ENCODE measurements around the gene TCEA2. TPM values are rescaled to one million over a fixed set of nuclear protein-coding genes. Genes with fewer than 3 reads are reported as not detected.

The TCEA2 gene
- total and polyA plus RNA-seq, 9 of the 15 experiments (the other 6 are each of a cell fraction or from before 2014, with no cell fraction given) = 1.4 to 28.7 (median 5.4) TPM

DNA sequence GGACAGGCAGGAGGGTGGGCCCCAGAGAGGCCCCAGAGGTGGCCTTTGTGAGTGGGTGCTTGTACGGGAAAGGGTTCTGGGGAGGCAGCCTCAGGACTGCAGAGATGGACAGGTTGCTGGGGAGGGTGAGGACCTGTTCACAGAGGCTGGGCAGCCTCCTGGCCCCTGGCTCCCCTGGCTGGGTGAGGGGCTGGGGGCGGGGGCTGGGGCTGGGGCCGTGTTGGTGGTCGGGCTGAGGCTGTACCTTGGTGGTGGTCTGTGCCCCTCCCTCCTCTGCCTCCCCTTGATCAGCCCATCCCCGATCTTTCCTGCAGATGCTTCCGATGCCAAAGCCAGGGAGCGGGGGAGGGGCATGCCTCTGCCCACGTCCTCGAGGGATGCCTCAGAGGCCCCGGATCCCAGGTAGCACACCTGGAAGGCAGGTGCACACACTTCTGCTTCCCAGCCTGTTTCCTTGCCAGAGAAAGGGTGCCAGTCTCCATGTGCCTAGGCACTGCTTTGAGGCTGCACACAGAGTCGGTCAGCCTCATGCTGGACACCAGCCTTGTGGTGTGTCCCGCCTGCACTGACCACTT lies 4.8 kb downstream of the TCEA2 start:
- TF ChIP-seq BCOR (IDR thresholded peaks at IDR 0.05) = no peak
- no peak for TF ChIP-seq ZNF23 (CRISPR knock-in tag; IDR thresholded peaks at IDR 0.05)
- TF ChIP-seq XRCC4 (IDR thresholded peaks at IDR 0.05; ENCODE audit: extremely low read depth, insufficient read depth, insufficient read length) = no peak
- TF ChIP-seq, protein P1, sequence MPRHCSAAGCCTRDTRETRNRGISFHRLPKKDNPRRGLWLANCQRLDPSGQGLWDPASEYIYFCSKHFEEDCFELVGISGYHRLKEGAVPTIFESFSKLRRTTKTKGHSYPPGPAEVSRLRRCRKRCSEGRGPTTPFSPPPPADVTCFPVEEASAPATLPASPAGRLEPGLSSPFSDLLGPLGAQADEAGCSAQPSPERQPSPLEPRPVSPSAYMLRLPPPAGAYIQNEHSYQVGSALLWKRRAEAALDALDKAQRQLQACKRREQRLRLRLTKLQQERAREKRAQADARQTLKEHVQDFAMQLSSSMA (CRISPR knock-in tag; IDR thresholded peaks at IDR 0.05) = no peak
- no peak for TF ChIP-seq ATF7 (IDR thresholded peaks at IDR 0.05)
- TF ChIP-seq CEBPB (tag; IDR thresholded peaks at IDR 0.05) = no peak
- TF ChIP-seq, protein P2, sequence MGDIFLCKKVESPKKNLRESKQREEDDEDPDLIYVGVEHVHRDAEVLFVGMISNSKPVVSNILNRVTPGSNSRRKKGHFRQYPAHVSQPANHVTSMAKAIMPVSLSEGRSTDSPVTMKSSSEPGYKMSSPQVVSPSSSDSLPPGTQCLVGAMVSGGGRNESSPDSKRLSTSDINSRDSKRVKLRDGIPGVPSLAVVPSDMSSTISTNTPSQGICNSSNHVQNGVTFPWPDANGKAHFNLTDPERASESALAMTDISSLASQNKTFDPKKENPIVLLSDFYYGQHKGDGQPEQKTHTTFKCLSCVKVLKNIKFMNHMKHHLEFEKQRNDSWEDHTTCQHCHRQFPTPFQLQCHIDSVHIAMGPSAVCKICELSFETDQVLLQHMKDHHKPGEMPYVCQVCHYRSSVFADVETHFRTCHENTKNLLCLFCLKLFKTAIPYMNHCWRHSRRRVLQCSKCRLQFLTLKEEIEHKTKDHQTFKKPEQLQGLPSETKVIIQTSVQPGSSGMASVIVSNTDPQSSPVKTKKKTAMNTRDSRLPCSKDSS (IDR thresholded peaks at IDR 0.05; ENCODE audit: low read depth, partially characterized antibody) = no peak
- TF ChIP-seq STAT5B (CRISPR knock-in tag; IDR thresholded peaks at IDR 0.05) = no peak
- no peak for TF ChIP-seq NUFIP1 (IDR thresholded peaks at IDR 0.05; ENCODE audit: partially characterized antibody)
- TF ChIP-seq SAFB2 (IDR thresholded peaks at IDR 0.05; ENCODE audit: borderline replicate concordance, low read depth, low read length, severe bottlenecking) = no peak
- no peak for TF ChIP-seq ZZZ3 (IDR thresholded peaks at IDR 0.05)
- TF ChIP-seq, protein P3, sequence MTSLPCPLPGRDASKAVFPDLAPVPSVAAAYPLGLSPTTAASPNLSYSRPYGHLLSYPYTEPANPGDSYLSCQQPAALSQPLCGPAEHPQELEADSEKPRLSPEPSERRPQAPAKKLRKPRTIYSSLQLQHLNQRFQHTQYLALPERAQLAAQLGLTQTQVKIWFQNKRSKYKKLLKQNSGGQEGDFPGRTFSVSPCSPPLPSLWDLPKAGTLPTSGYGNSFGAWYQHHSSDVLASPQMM (CRISPR knock-in tag; IDR thresholded peaks at IDR 0.05) = no peak
- TF ChIP-seq ASH1L (IDR thresholded peaks at IDR 0.05; ENCODE audit: borderline replicate concordance, low read depth, partially characterized antibody) = no peak
- ChIA-PET POLR2A (interaction anchor here (0.6 to 1.0 kb wide), 2 partner anchors 9 to 18 kb away, joined by 4 to 5 read pairs; no protein-coding TSS in a partner anchor), CTCF (ENCODE audit: low intra/inter-chr PET ratio) (no interaction called here)
- Histone ChIP-seq H3K4me1 (replicated peaks in 1 of 2; ENCODE audit: control insufficient read depth in 2 of 2, insufficient read depth in 2 of 2, low read length in 2 of 2) (peaks cover 30 to 95% of the 10 kb centered on the region in 2 experiments), H3K9me3 (replicated peaks; ENCODE audit: control insufficient read depth, insufficient read depth, low read depth, low read length) (no peaks in the 10 kb centered on the region), H3K4me3 (no peak overlapping the region), H3K27me3 (ENCODE audit: control insufficient read depth in 2 of 2, insufficient read depth in 2 of 2, low read length in 2 of 2) (no peaks in the 10 kb centered on the region), H3K4me2 (ENCODE audit: insufficient read depth, low read length) (no peak overlapping the region), H2AFZ (ENCODE audit: low read depth, low read length) (no peak overlapping the region), H4K20me1 (replicated peaks; ENCODE audit: control insufficient read depth, insufficient read depth, low read length) (no peaks in the 10 kb centered on the region), H3K9me1 (ENCODE audit: control insufficient read depth, insufficient read depth, low read length) (peaks cover 3% of the 10 kb centered on the region), H3K79me2 (ENCODE audit: control insufficient read depth, insufficient read depth, low read length) (peaks cover 4% of the 10 kb centered on the region; the same call in 2 of the 3 replicates), H3K36me3 (ENCODE audit: control insufficient read depth, insufficient read depth, low read length) (no peaks in the 10 kb centered on the region), H3K9ac (ENCODE audit: insufficient read depth in 1 of 2, low read depth in 2 of 2, low read length in 2 of 2) (peak overlapping the region in 1 of 2 experiments; percentile 76; a peak in 1 of 4 replicates), H3K27ac (ENCODE audit: extremely low read depth, low read depth, low read length) (no peak overlapping the region)
- in situ Hi-C loops (cut with MboI) (no loop called here), intact Hi-C loops (cut with micrococcal nuclease) (no loop called here)
- FAIRE-seq (no peak), ATAC-seq (no peak), DNase-seq (ENCODE audit: extremely low read depth in 1 of 4, low spot score in 3 of 4) (no peak)
- BruUV-seq (replicated peaks) = no TSS peak
- WGBS (ENCODE audit: insufficient coverage, low coverage, missing lambda C conversion rate) = 52% methylated on average over 9 of the region's 12 CpGs
